ENCODE measurements around the gene GUCY2F. TPM values are rescaled to one million over a fixed set of nuclear protein-coding genes. Genes with fewer than 3 reads are reported as not detected.
A peak's percentile ranks its signal among the peaks of the same experiment; 100 is the strongest.

GUCY2F gene
- total RNA-seq, 1 experiment from 2014 or later: not detected

DNA sequence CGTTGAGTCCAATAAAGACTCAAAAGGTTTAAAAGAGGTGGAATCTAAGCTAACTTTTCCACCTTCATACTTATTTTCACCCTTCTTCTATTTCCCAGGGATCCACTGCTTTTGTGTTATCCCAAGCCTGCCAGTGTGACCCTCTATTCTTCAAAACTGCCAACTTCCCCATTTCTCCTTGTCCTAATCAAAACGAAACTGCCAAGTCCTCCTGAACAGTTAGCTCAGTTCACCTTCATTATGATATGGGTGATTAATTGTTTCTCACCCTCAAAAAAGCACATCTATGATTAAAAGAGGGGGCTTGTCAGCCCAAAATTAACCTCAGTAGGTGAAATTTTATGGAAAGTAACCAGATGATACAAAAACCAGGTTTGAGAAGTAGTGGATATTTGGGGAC lies 108.4 kb downstream of the GUCY2F start:
- TF ChIP-seq, protein P1, sequence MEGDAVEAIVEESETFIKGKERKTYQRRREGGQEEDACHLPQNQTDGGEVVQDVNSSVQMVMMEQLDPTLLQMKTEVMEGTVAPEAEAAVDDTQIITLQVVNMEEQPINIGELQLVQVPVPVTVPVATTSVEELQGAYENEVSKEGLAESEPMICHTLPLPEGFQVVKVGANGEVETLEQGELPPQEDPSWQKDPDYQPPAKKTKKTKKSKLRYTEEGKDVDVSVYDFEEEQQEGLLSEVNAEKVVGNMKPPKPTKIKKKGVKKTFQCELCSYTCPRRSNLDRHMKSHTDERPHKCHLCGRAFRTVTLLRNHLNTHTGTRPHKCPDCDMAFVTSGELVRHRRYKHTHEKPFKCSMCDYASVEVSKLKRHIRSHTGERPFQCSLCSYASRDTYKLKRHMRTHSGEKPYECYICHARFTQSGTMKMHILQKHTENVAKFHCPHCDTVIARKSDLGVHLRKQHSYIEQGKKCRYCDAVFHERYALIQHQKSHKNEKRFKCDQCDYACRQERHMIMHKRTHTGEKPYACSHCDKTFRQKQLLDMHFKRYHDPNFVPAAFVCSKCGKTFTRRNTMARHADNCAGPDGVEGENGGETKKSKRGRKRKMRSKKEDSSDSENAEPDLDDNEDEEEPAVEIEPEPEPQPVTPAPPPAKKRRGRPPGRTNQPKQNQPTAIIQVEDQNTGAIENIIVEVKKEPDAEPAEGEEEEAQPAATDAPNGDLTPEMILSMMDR (IDR thresholded peaks at IDR 0.05; ENCODE audit: unreplicated experiment): no peak
- Mint-ChIP-seq H3K36me3 (ENCODE audit: insufficient read depth, unreplicated experiment) (no peaks in the 10 kb centered on the region), H3K27me3 (ENCODE audit: insufficient read depth, unreplicated experiment) (peaks cover 54% of the 10 kb centered on the region), H3K4me3 (ENCODE audit: unreplicated experiment) (no peak overlapping the region), H3K4me1 (ENCODE audit: insufficient read depth, unreplicated experiment) (peaks cover 11% of the 10 kb centered on the region), H3K27ac (ENCODE audit: low read depth, unreplicated experiment) (no peak overlapping the region), H3K9me3 (ENCODE audit: unreplicated experiment) (no peaks in the 10 kb centered on the region)
- DNase-seq (ENCODE audit: unreplicated experiment): no peak
- intact Hi-C loops (cut with micrococcal nuclease): no loop called here
- POLR2A ChIA-PET: interaction anchor here (1.2 kb wide), 1 partner anchor 26 kb away, joined by 3 read pairs; no protein-coding TSS in a partner anchor
- CTCF ChIA-PET: no interaction called here
- BruUV-seq (replicated peaks): no TSS peak

DNA sequence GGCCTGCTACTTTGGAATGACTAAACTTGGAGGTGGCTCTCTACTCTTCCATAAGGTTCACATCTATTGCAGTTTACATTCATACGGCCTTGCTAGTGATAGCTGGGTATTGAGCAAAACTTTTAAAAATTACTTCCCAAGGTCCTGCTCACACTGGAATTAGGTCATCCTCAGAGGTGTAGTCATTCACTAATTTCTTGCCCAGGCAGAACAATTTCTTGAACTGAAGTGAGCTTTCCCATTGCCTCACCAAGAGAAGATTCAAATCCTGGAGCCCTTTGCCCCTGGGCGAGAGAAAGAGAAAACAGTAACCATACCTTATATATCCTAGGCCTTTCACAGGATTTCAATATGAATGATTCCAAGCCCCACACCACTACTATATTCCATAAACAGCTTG lies 109.2 kb downstream of the GUCY2F start:
- Mint-ChIP-seq H3K4me1 (ENCODE audit: insufficient read depth, unreplicated experiment) (peaks cover 11% of the 10 kb centered on the region), H3K4me3 (ENCODE audit: unreplicated experiment) (no peak overlapping the region), H3K27ac (ENCODE audit: low read depth, unreplicated experiment) (no peak overlapping the region), H3K9me3 (ENCODE audit: unreplicated experiment) (no peaks in the 10 kb centered on the region), H3K27me3 (ENCODE audit: insufficient read depth, unreplicated experiment) (peaks cover 55% of the 10 kb centered on the region), H3K36me3 (ENCODE audit: insufficient read depth, unreplicated experiment) (no peaks in the 10 kb centered on the region)
- DNase-seq (ENCODE audit: unreplicated experiment): peak; percentile 39
- TF ChIP-seq, protein P1 (IDR thresholded peaks at IDR 0.05; ENCODE audit: unreplicated experiment): no peak
- POLR2A ChIA-PET: interaction anchor here (0.6 kb wide), 1 partner anchor 98 kb away, joined by 3 read pairs; no protein-coding TSS in a partner anchor
- BruUV-seq (replicated peaks): no TSS peak
- CTCF ChIA-PET: interaction anchor here (0.7 kb wide), 2 partner anchors 9 to 162 kb away, joined by 3 read pairs; no protein-coding TSS in a partner anchor
- intact Hi-C loops (cut with micrococcal nuclease): no loop called here

DNA sequence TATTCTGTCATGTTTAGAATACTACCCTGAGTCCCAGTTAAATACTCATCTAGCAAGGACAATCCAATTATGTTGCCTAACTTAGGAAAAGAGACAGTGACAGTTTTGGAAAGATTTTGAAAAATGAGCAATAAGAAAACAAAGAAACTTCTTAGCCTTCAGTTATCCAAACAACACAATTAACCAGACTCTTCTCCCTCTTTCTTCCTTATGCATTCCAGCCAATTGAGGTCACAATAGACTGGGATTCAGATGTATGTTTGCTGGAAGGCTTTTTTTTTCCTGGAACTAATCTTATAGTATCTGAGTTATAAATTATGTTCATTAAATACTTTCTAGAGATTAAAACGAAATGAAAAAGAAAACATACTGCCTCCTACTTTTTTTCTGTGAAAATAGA lies 109.6 kb downstream of the GUCY2F start:
- H3K9me3 Mint-ChIP-seq (ENCODE audit: unreplicated experiment): no peaks in the 10 kb centered on the region
- H3K4me1 Mint-ChIP-seq (ENCODE audit: insufficient read depth, unreplicated experiment): peaks cover 11% of the 10 kb centered on the region
- H3K36me3 Mint-ChIP-seq (ENCODE audit: insufficient read depth, unreplicated experiment): no peaks in the 10 kb centered on the region
- ChIA-PET CTCF (interaction anchor here (0.7 kb wide), 2 partner anchors 9 to 162 kb away, joined by 3 read pairs; no protein-coding TSS in a partner anchor), POLR2A (interaction anchor here (0.6 kb wide), 1 partner anchor 98 kb away, joined by 3 read pairs; no protein-coding TSS in a partner anchor)
- H3K27ac Mint-ChIP-seq (ENCODE audit: low read depth, unreplicated experiment): no peak overlapping the region
- DNase-seq (ENCODE audit: unreplicated experiment): no peak
- no peak overlapping the region for H3K4me3 Mint-ChIP-seq (ENCODE audit: unreplicated experiment)
- H3K27me3 Mint-ChIP-seq (ENCODE audit: insufficient read depth, unreplicated experiment): peaks cover 55% of the 10 kb centered on the region
- intact Hi-C loops (cut with micrococcal nuclease): no loop called here
- TF ChIP-seq, protein P1 (IDR thresholded peaks at IDR 0.05; ENCODE audit: unreplicated experiment): no peak
- no TSS peak for BruUV-seq (replicated peaks)

DNA sequence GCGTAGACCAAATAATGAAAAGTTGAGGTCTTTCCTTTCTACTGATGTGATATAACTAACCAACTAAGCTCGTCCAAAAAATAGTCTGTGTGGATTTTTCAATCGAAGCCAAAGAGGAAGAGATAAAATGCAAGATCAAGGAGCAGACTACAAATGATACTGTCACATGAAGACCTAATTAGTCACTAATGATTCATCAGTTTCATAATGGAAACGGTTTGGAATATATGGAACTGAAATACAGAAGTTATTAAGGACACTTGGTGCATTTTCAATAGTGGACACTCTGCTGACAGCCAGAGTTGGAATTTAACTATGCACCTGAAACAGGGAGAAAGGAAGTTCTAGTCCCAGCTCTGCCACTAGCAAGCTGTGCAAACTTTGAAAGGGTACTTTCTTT lies 119.8 kb downstream of the GUCY2F start:
- POLR2A ChIA-PET: interaction anchor here (0.6 kb wide), 1 partner anchor 24 kb away, joined by 3 read pairs; no protein-coding TSS in a partner anchor
- peaks cover 83% of the 10 kb centered on the region for H3K27me3 Mint-ChIP-seq (ENCODE audit: insufficient read depth, unreplicated experiment)
- no peaks in the 10 kb centered on the region for H3K9me3 Mint-ChIP-seq (ENCODE audit: unreplicated experiment)
- CTCF ChIA-PET: interaction anchor here (1.1 kb wide), 1 partner anchor 22 kb away, joined by 4 read pairs; no protein-coding TSS in a partner anchor
- H3K36me3 Mint-ChIP-seq (ENCODE audit: insufficient read depth, unreplicated experiment): no peaks in the 10 kb centered on the region
- H3K27ac Mint-ChIP-seq (ENCODE audit: low read depth, unreplicated experiment): no peak overlapping the region
- no peaks in the 10 kb centered on the region for H3K4me1 Mint-ChIP-seq (ENCODE audit: insufficient read depth, unreplicated experiment)
- no peak for DNase-seq (ENCODE audit: unreplicated experiment)
- TF ChIP-seq, protein P1 (IDR thresholded peaks at IDR 0.05; ENCODE audit: unreplicated experiment): no peak
- H3K4me3 Mint-ChIP-seq (ENCODE audit: unreplicated experiment): no peak overlapping the region
- BruUV-seq (replicated peaks): no TSS peak
- intact Hi-C loops (cut with micrococcal nuclease): no loop called here
